Thoracic aorta (tissue), 2 donors: Measurements from ENCODE around the gene OPA1. TPM values are rescaled to one million over a fixed set of nuclear protein-coding genes. Genes with fewer than 3 reads are reported as not detected.

Experiments
- ATAC-seq: fragments of 150-250 bp; one replicate; pipeline ENCODE4 v1.8.0; 2017; ENCODE audit warnings: low read depth; ENCODE audit not compliant: insufficient number of reproducible peaks, low FRiP score
- DNase-seq: peaks from one replicate; pipeline ENCODE4 v3.0.0-alpha.2; 2020; ENCODE audit warnings: low spot score
- H3K27ac ChIP-seq, 2 donors: fragments of 200-600 bp; sonication (generic); 1 replicate in 1 of 2; 2 replicates in 1 of 2; pipeline ENCODE4 v1.5.1; 2016; ENCODE audit warnings: mild to moderate bottlenecking in 2 of 2, moderate library complexity in 2 of 2
- H3K27me3 ChIP-seq: fragments of 200-600 bp; sonication (generic); replicated peaks from 2 replicates; pipeline ENCODE4 v1.6.0; 2016; ENCODE audit warnings: mild to moderate bottlenecking; ENCODE audit not compliant: insufficient read depth
- H3K36me3 ChIP-seq: fragments of 200-600 bp; sonication (generic); one replicate; pipeline ENCODE4 v1.5.1; 2016
- H3K4me1 ChIP-seq, 2 donors: fragments of 200-600 bp; sonication (generic); 1 replicate in 1 of 2; 2 replicates in 1 of 2; pipeline versions ENCODE4 v1.5.1 to v1.6.0; 2016; ENCODE audit warnings: low read depth in 2 of 2, mild to moderate bottlenecking in 1 of 2; ENCODE audit not compliant: control insufficient read depth in 1 of 2
- H3K4me3 ChIP-seq: fragments of 200-600 bp; sonication (generic); 2 replicates; pipeline ENCODE4 v1.5.1; 2016; ENCODE audit warnings: mild to moderate bottlenecking
- H3K9me3 ChIP-seq: fragments of 200-600 bp; sonication (generic); 2 replicates; pipeline ENCODE4 v1.5.1; 2016
- total RNA-seq, 2 donors: library from RNA; depleted of rRNA; stranded (reverse); fragments of >200 nt; gene quantifications; one replicate each; pipeline versions ENCODE4 v1.1.0 to v1.2.3, GENCODE V29; 2016
- TF ChIP-seq, protein P1 (sequence below): fragments of 200-600 bp; sonication (generic); IDR thresholded peaks from one replicate; pipeline ENCODE4 v1.5.1; 2019; ENCODE audit warnings: antibody characterized with exemption

OPA1 gene
- total RNA-seq, 2 donors from 2014 or later, result 34.0 to 43.8 TPM

DNA sequence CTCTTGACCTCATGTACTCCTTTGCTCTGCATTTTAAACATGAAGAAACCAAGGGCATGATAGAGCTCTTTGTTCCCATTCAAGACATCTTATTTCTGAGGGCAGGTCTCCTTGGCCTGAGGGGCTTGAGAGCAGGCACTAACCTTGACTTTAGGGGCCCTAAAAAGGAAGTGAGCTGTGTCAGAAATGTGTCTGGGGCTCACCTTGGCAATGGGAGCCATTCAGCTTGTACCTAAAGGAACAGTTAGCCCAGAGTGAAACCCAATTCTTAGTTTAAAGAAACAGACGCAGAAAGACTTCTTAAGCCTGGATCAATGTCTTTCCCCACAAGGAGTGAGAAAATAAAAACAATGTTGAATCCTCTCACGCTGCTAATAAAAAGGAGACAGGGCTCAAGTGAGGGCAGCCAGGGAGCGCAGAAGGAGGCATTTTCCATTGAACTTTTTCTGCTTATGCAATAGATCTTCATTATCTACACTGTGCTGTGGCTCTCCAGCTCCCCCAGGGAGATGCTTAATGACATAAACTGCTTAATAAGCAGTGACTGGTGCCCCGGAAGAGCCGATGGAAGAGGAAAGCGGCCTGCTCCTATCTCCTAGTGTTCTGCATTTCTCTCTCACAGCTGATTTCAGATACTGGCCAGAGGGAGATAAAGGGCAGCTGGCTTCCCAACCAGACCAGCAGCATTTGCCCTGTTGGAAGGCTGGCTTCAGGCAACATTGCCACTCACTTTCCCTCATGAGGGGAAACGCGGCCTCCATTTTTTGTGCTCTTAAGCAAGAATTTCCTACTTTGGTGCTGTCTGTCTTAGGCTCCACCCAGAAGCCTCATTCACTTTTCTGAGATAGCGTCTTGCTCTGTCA lies 152.0 kb downstream of the OPA1 start:
- H3K9me3 ChIP-seq, result no peaks in the 10 kb centered on the region
- DNase-seq (no peak), ATAC-seq (no peak)
- no peaks in the 10 kb centered on the region for H3K36me3 ChIP-seq
- H3K4me1 ChIP-seq, result no peaks in the 10 kb centered on the region
- no peak overlapping the region for H3K27ac ChIP-seq
- no peaks in the 10 kb centered on the region for H3K27me3 ChIP-seq
- H3K4me3 ChIP-seq, result no peak overlapping the region
- TF ChIP-seq, protein P1, sequence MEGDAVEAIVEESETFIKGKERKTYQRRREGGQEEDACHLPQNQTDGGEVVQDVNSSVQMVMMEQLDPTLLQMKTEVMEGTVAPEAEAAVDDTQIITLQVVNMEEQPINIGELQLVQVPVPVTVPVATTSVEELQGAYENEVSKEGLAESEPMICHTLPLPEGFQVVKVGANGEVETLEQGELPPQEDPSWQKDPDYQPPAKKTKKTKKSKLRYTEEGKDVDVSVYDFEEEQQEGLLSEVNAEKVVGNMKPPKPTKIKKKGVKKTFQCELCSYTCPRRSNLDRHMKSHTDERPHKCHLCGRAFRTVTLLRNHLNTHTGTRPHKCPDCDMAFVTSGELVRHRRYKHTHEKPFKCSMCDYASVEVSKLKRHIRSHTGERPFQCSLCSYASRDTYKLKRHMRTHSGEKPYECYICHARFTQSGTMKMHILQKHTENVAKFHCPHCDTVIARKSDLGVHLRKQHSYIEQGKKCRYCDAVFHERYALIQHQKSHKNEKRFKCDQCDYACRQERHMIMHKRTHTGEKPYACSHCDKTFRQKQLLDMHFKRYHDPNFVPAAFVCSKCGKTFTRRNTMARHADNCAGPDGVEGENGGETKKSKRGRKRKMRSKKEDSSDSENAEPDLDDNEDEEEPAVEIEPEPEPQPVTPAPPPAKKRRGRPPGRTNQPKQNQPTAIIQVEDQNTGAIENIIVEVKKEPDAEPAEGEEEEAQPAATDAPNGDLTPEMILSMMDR, result no peak

DNA sequence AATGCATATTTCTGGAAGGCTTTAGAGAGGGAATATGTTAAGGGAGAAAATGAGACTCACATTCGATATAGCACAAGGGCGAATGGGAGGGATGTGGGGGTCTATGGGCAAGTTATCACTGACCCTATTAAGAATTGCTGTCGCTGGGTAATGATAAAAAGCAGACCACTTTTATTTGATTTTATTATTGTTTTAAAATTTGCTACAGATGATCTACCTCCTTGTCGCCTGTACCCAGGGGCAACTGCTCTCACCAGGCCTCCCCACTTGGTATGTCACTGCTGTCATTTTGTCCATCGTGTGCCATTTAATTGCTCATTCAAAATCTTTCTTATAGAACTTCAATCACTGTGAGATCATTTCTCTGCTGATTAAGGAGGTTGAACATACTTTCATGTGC lies 153.8 kb downstream of the OPA1 start:
- no peak for ATAC-seq
- TF ChIP-seq, protein P1, result no peak
- DNase-seq, result no peak

More for the DNA sequence above, 153.8 kb downstream of the OPA1 start:
- Histone ChIP-seq H3K27me3 (no peaks in the 10 kb centered on the region), H3K4me1 (no peaks in the 10 kb centered on the region), H3K27ac (no peak overlapping the region), H3K36me3 (no peaks in the 10 kb centered on the region), H3K4me3 (no peak overlapping the region), H3K9me3 (no peaks in the 10 kb centered on the region)

Other genes starting within 250 kb of the OPA1 start
- not detected for gene ATP13A5, start 214.5 kb upstream of the OPA1 start, total RNA-seq
- gene ATP13A4, start 38.3 kb upstream of the OPA1 start, total RNA-seq, result under 1 TPM in 1 of 2 donors, not detected in 1; 0.78 TPM